NCI-H1417 treated with DMSO at 0.1 percent for 48 hours (cell line): ENCODE data around the gene COL4A4.
A peak's percentile ranks its signal among the peaks of the same experiment; 100 is the strongest.

Experiments
- DNase-seq: peaks from one replicate; lab custom pipeline; 2025; lab: John Stamatoyannopoulos, UW

The COL4A4 gene

GRCh38 chr2:227030789-227031188 lies 133.2 kb downstream of the COL4A4 start:
- no peak for DNase-seq

GRCh38 chr2:227029426-227030105 lies 134.4 kb downstream of the COL4A4 start:
- no peak for DNase-seq

- DNase-seq = no peak
Measured at GRCh38 chr2:227025510-227025909, 138.5 kb downstream of the COL4A4 start.

- no peak for DNase-seq
Measured at GRCh38 chr2:227022608-227023007, 141.4 kb downstream of the COL4A4 start.

GRCh38 chr2:227020416-227020815 lies 143.6 kb downstream of the COL4A4 start:
- DNase-seq = no peak

GRCh38 chr2:227016894-227017293 lies 147.1 kb downstream of the COL4A4 start:
- DNase-seq = no peak

- DNase-seq = no peak
Measured at GRCh38 chr2:227013881-227014280, 150.1 kb downstream of the COL4A4 start.

- no peak for DNase-seq
Measured at GRCh38 chr2:227013330-227013729, 150.7 kb downstream of the COL4A4 start.

GRCh38 chr2:227010433-227010832 lies 153.6 kb downstream of the COL4A4 start:
- DNase-seq = no peak

GRCh38 chr2:227007940-227008339 lies 156.1 kb downstream of the COL4A4 start:
- DNase-seq = no peak

GRCh38 chr2:227007148-227007547 lies 156.9 kb downstream of the COL4A4 start:
- no peak for DNase-seq

- peak; percentile 70 for DNase-seq
Measured at GRCh38 chr2:227006189-227006897, 157.7 kb downstream of the COL4A4 start.

- DNase-seq = no peak
Measured at GRCh38 chr2:227004482-227004881, 159.5 kb downstream of the COL4A4 start.

GRCh38 chr2:227000123-227000522 lies 163.9 kb downstream of the COL4A4 start:
- DNase-seq = no peak

- no peak for DNase-seq
Measured at GRCh38 chr2:226999661-227000060, 164.3 kb downstream of the COL4A4 start.

GRCh38 chr2:226995625-226996041 lies 168.4 kb downstream of the COL4A4 start:
- DNase-seq = no peak

- no peak for DNase-seq
Measured at GRCh38 chr2:226994775-226995174, 169.2 kb downstream of the COL4A4 start.

- no peak for DNase-seq
Measured at GRCh38 chr2:226993171-226993570, 170.8 kb downstream of the COL4A4 start.

- DNase-seq = no peak
Measured at GRCh38 chr2:226991663-226992062, 172.3 kb downstream of the COL4A4 start.

- DNase-seq = no peak
Measured at GRCh38 chr2:226985583-226985946, 178.4 kb downstream of the COL4A4 start.

GRCh38 chr2:226984750-226985582 lies 179.0 kb downstream of the COL4A4 start:
- DNase-seq = peak; percentile 19

GRCh38 chr2:226983895-226984749 lies 179.9 kb downstream of the COL4A4 start:
- DNase-seq = no peak
